ENCODE results near the gene MINDY1.
A peak's percentile ranks its signal among the peaks of the same experiment; 100 is the strongest.

The MINDY1 gene

DNA sequence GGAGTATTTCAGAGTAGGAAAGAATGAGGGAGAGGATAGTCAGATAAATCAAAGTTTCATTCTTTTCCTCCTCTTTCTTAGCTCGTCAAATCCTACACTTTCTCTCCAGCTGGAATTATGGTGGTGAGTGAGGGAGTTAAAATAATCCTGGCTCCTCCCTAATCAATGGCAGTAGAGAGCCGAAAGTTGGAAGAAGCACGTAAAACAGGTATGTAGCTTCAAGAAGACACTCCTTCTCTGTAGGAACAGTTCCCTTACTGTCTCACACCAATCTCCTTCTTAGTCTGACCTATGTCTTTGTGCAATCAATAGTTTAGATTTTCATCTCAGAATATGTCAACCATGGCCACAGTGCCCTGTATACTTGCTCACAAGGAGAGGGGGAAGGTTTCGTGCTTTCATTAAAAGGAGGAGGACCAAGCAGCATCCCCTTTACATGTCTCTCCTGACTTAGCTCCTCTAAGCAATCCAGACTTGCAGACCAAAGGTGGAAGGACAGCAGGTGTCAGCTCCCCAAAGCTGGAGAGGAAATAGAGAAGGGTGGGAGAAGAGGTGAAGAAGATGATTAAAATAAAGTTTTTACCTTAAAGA lies 878 bp downstream of the MINDY1 start:
- peak overlapping the region; percentile 84 for H3K27ac ChIP-seq
- H4K20me1 ChIP-seq: no peaks in the 10 kb centered on the region; the same call in 1 of the 2 replicates
- H3K9ac ChIP-seq: peak overlapping the region; percentile 85
- no peaks in the 10 kb centered on the region for H3K27me3 ChIP-seq
- peak overlapping the region; percentile 94 for H3K4me2 ChIP-seq
- H3K36me3 ChIP-seq: peaks cover 20% of the 10 kb centered on the region
- no peak for TF ChIP-seq Cebpa-rat (IDR thresholded peaks at IDR 0.05)
- H3K4me1 ChIP-seq: peaks cover 75% of the 10 kb centered on the region
- H3K9me3 ChIP-seq: no peaks in the 10 kb centered on the region
- peak overlapping the region; percentile 72 for H3K4me3 ChIP-seq

DNA sequence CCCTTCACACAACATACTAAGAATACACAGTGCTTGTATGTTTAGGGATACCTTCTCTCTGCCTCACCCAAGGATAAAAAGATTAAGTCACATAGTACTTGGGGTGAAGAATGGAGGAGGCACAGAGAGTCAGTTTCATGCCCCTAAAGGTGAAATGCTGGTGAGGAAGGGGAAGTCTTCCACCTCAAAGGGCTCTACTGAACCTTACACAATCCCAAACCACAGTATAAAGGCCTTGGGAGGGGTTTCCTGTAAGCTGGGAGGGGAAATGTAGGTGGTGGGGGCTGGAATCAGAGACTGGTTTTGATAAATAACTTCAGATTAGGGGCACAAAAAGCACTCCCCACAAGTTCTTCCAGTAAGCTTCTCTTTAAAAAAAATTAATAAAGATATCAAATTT lies 3.5 kb downstream of the MINDY1 start:
- TF ChIP-seq Cebpa-rat (IDR thresholded peaks at IDR 0.05): no peak
- H3K27me3 ChIP-seq: no peaks in the 10 kb centered on the region
- peak overlapping the region; percentile 22; the same call in 1 of the 2 replicates for H3K9ac ChIP-seq
- no peaks in the 10 kb centered on the region for H3K9me3 ChIP-seq
- H4K20me1 ChIP-seq: no peaks in the 10 kb centered on the region; the same call in 1 of the 2 replicates
- no peak overlapping the region for H3K4me3 ChIP-seq
- H3K4me2 ChIP-seq: peak overlapping the region; percentile 94
- H3K36me3 ChIP-seq: peaks cover 47% of the 10 kb centered on the region
- no peak overlapping the region; the same call in 1 of the 2 replicates for H3K27ac ChIP-seq
- peaks cover 65% of the 10 kb centered on the region for H3K4me1 ChIP-seq

DNA sequence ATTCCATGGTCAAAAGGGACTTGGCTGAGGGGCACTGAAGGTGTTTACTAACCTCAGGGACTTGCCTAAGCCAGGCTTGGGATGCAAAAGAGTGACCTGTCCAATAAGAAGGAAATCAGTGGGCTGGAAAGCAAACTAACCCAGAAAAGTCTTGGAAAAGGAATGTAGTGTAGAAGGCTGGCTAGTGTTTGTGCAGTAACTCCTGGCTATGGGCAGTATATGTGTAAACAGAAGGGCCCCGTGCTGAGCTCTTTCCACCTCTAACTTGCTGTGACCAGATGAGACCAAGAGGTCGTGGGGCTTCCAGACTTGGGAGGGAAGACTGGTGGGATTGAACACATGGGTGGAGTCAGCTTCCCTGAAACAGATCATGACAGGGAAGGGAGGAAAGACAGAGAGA lies 4.1 kb downstream of the MINDY1 start:
- no peaks in the 10 kb centered on the region for H3K27me3 ChIP-seq
- TF ChIP-seq Cebpa-rat (IDR thresholded peaks at IDR 0.05): no peak
- no peak overlapping the region for H3K9ac ChIP-seq
- no peak overlapping the region for H3K27ac ChIP-seq
- no peaks in the 10 kb centered on the region; the same call in 1 of the 2 replicates for H4K20me1 ChIP-seq
- no peak overlapping the region for H3K4me3 ChIP-seq
- H3K9me3 ChIP-seq: no peaks in the 10 kb centered on the region
- peaks cover 52% of the 10 kb centered on the region for H3K36me3 ChIP-seq
- peak overlapping the region; percentile 94 for H3K4me2 ChIP-seq
- peaks cover 60% of the 10 kb centered on the region for H3K4me1 ChIP-seq

DNA sequence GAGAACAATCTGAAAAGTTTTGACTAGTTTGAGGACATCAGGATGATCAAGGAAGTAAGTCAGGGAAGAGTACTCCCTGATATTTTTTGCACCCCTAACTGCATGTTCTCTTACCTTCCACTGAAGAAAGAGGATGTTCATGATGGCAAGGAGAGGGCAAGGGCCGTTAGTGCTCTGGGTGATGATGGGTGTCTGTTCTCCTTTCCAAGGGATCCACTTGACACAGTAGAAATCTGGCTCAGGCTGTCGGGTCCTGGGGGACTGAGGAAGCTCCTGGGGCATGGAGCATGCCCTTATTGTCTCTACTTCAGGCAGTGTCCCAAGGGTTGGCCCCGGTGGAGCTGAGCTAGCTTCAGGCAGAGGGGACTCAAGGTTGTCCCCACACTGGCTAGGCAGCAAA lies 4.7 kb downstream of the MINDY1 start:
- peaks cover 58% of the 10 kb centered on the region for H3K36me3 ChIP-seq
- no peak overlapping the region for H3K9ac ChIP-seq
- H4K20me1 ChIP-seq: no peaks in the 10 kb centered on the region; the same call in 1 of the 2 replicates
- H3K4me2 ChIP-seq: peak overlapping the region; percentile 94; the same call in 1 of the 2 replicates
- H3K4me1 ChIP-seq: peaks cover 55% of the 10 kb centered on the region
- no peaks in the 10 kb centered on the region for H3K27me3 ChIP-seq
- H3K27ac ChIP-seq: no peak overlapping the region
- H3K4me3 ChIP-seq: no peak overlapping the region
- no peaks in the 10 kb centered on the region for H3K9me3 ChIP-seq
- no peak for TF ChIP-seq Cebpa-rat (IDR thresholded peaks at IDR 0.05)

DNA sequence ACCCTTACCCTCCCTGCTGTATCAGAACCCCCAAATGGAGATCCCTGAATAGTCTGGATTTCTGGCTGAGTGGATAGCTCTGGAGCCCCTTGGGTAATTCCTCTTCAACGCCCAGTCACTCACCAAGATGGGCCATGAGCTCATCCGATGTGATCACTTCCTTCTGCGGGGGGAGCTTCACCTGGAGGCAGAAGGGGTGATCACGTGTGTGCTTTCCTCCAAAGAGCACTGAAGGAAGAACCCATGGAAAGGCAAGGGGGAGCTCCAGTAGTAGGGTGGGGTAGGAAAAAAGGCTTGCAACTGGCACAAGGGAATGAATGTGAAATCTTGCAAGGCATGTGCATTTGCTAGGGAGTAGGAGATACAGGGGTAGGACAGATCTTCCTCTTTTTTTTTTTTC lies 5.1 kb downstream of the MINDY1 start:
- Histone ChIP-seq H3K4me1 (peaks cover 50% of the 10 kb centered on the region), H3K36me3 (peaks cover 62% of the 10 kb centered on the region), H3K4me3 (no peak overlapping the region), H3K9me3 (no peaks in the 10 kb centered on the region), H3K27me3 (no peaks in the 10 kb centered on the region), H3K4me2 (no peak overlapping the region), H3K27ac (no peak overlapping the region), H4K20me1 (no peaks in the 10 kb centered on the region; the same call in 1 of the 2 replicates), H3K9ac (no peak overlapping the region)
- no peak for TF ChIP-seq Cebpa-rat (IDR thresholded peaks at IDR 0.05)

DNA sequence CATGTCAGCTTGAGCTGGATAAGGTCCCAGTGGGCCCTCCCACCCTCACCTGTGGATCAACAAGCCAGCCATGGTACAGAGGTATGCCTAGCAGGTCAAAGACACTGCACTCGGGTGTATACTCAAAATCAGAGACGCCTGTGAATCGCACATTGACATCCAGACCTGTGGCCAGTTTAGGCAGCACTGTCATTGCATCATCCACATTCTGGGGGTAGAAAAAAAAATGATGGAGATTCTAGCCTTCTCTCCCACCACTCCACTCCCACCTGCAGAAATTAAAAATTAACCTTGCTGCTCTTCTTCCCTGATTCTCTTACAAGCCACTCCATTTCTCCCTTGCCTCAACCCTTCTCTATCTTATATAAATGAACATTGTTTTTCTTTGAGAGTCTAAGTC lies 6.3 kb downstream of the MINDY1 start:
- no peak overlapping the region for H3K4me2 ChIP-seq
- peaks cover 66% of the 10 kb centered on the region for H3K36me3 ChIP-seq
- no peak overlapping the region for H3K9ac ChIP-seq
- no peaks in the 10 kb centered on the region for H3K27me3 ChIP-seq
- no peak overlapping the region for H3K4me3 ChIP-seq
- H4K20me1 ChIP-seq: no peaks in the 10 kb centered on the region; the same call in 1 of the 2 replicates
- H3K27ac ChIP-seq: no peak overlapping the region
- no peaks in the 10 kb centered on the region for H3K9me3 ChIP-seq
- H3K4me1 ChIP-seq: peaks cover 45% of the 10 kb centered on the region
- TF ChIP-seq Cebpa-rat (IDR thresholded peaks at IDR 0.05): no peak

DNA sequence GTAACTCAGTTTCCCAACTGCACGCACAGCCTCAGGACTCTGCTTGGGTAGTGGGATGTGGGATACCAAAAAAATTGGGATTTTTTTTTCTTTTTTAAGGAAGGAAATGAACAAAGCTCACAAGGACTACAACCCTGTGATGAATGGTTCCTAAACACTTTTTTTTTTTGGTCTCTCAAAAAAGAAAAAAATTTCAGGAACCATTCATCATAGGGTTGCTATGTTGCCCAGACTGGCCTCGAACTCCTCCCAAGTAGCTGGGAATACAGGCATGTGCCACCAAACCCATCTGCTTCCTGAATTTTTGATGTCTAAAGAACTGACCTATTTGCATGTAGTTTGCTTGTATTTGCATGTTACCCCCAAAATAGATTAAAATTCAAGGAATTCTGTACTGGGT lies 6.8 kb downstream of the MINDY1 start:
- H3K36me3 ChIP-seq: peaks cover 71% of the 10 kb centered on the region
- H3K9me3 ChIP-seq: no peaks in the 10 kb centered on the region
- H3K4me1 ChIP-seq: peaks cover 40% of the 10 kb centered on the region
- H3K4me2 ChIP-seq: no peak overlapping the region
- H4K20me1 ChIP-seq: no peaks in the 10 kb centered on the region; the same call in 1 of the 2 replicates
- no peak for TF ChIP-seq Cebpa-rat (IDR thresholded peaks at IDR 0.05)
- H3K27ac ChIP-seq: no peak overlapping the region
- H3K27me3 ChIP-seq: no peaks in the 10 kb centered on the region
- H3K4me3 ChIP-seq: no peak overlapping the region
- H3K9ac ChIP-seq: no peak overlapping the region

DNA sequence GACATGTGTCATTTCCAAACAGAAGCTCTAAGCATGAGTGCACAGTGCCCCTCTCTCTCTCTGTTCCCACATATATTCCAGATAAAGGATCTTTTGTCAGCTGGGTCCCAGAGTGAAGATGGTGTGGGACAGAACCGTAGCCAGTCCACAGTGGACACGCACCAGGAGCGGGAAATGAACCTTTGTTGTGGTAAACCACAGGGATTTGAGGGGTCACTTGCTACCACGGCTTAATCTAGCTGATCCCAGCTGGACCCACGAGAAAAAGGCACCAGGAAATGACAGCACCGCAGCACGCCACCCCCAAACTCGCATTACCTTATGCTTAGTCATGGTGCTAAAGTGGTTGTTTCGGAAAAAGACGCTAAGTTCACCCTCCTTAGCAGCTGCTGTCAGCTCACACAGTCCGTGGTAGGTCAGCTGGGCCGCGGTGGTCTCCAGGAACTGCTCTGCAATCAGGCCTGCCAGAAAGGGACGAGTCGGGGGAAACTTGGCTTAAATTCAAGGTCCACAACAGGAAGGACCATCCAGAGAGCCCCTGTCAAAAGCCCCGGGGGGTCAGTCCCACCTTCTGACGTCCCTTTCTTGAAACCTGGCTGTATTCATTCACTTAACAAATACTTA lies 7.5 kb downstream of the MINDY1 start:
- Histone ChIP-seq H3K36me3 (peaks cover 71% of the 10 kb centered on the region), H3K9me3 (no peaks in the 10 kb centered on the region), H3K4me2 (no peak overlapping the region), H3K9ac (no peak overlapping the region), H3K4me1 (peaks cover 33% of the 10 kb centered on the region), H4K20me1 (no peaks in the 10 kb centered on the region; the same call in 1 of the 2 replicates), H3K4me3 (no peak overlapping the region), H3K27ac (no peak overlapping the region; the same call in 1 of the 2 replicates), H3K27me3 (no peaks in the 10 kb centered on the region)
- TF ChIP-seq Cebpa-rat (IDR thresholded peaks at IDR 0.05): no peak

DNA sequence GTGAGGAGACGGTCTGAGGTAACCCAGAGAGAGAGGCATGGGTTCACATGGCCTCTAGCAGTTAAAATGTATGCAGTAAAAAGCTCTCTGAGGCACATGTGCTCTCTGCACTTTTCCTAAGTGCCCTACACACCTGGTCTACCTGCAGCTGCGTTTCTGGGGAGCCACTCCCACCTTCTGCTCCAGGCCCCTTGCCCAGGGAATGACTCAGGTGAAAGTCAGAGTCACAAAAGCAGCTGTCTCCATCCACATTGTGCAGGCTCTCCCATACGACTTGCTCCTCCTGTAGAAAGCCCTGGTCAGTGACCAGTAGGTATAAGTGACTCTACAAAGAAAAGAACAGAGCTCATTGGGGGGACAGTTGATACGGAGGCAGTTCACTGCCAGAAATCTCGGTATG lies 8.8 kb downstream of the MINDY1 start:
- Histone ChIP-seq H3K27me3 (no peaks in the 10 kb centered on the region), H3K4me1 (peaks cover 20% of the 10 kb centered on the region), H3K4me3 (no peak overlapping the region), H3K9ac (no peak overlapping the region), H3K9me3 (no peaks in the 10 kb centered on the region), H3K36me3 (peaks cover 71% of the 10 kb centered on the region), H4K20me1 (no peaks in the 10 kb centered on the region; the same call in 1 of the 2 replicates), H3K27ac (no peak overlapping the region), H3K4me2 (no peak overlapping the region)
- no peak for TF ChIP-seq Cebpa-rat (IDR thresholded peaks at IDR 0.05)

DNA sequence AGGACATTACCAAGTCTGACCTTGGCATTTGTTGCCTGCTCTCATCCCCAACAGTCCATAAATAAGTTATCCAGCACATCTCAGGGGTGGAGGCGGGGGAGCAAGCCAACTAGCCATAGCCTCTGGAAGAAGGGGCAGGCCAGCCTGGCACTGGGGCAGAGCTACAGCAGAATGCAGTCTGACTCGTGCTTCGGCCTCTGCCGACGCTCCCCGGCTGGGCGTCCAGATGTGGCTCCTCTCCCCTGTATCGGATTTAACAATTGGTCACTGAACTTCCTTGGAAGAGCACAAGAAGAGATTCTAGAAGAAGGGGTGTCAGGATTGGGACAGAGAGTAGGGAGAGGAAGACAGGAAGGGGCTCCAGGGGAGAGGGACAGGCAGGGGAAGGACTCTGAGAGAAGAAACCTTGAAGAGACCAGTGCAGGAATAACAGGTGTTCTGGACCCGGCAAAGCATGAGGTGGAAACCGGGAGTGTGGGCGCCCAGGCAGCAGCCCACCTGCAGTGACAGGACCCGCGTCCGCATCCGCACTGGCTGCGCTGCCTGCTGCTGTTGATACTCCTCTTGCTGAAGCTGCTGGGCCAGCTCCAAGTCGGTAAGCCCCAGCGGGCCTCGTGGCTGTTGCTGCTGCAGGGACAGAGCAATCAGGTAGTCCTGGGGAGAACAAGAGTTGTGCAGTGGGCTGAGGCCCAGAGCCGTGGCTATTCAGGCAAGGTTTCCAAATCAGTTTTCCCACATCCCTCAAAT lies 9.4 kb downstream of the MINDY1 start:
- H3K36me3 ChIP-seq: peaks cover 66% of the 10 kb centered on the region
- TF ChIP-seq Cebpa-rat (IDR thresholded peaks at IDR 0.05): no peak
- H3K9me3 ChIP-seq: no peaks in the 10 kb centered on the region
- no peak overlapping the region for H3K4me3 ChIP-seq
- H3K9ac ChIP-seq: no peak overlapping the region
- H3K27ac ChIP-seq: no peak overlapping the region
- peaks cover 14% of the 10 kb centered on the region for H3K4me1 ChIP-seq
- H3K27me3 ChIP-seq: no peaks in the 10 kb centered on the region
- no peak overlapping the region for H3K4me2 ChIP-seq
- no peaks in the 10 kb centered on the region; the same call in 1 of the 2 replicates for H4K20me1 ChIP-seq
